Breast epithelium (tissue), 4 donors: ENCODE results near the gene NPIPA1. TPM values are rescaled to one million over a fixed set of nuclear protein-coding genes. Genes with fewer than 3 reads are reported as not detected.
"Not testable (repeated sequence)": the region's sequence is repeated elsewhere in the genome, so short reads cannot be mapped to it uniquely, and the experiment has no call there.

Source experiments
- DNase-seq, 2 donors: peaks; one replicate each; pipeline ENCODE4 v3.0.0-alpha.2; 2019; ENCODE audit warnings: low spot score in 2 of 2
- H3K27ac ChIP-seq, 2 donors: fragments of 200-600 bp; sonication (generic) in 1 of 2; one replicate each; pipeline ENCODE4 v1.5.1; 2016 to 2019; ENCODE audit warnings: mild to moderate bottlenecking in 1 of 2
- H3K27me3 ChIP-seq, 2 donors: fragments of 200-600 bp; sonication (generic) in 1 of 2; one replicate each; pipeline versions ENCODE4 v1.5.1 to v1.6.0; 2017 to 2019; ENCODE audit warnings: control low read depth in 1 of 2, mild to moderate bottlenecking in 1 of 2
- H3K36me3 ChIP-seq: fragments of 200-600 bp; one replicate; pipeline ENCODE4 v1.5.1; 2019
- H3K4me1 ChIP-seq, 2 donors: fragments of 200-600 bp; sonication (generic); one replicate each; pipeline ENCODE4 v1.5.1; 2016 to 2019; ENCODE audit warnings: control low read depth in 1 of 2
- H3K4me3 ChIP-seq, 3 donors: fragments of 200-600 bp; sonication (generic); 1 replicate in 2 of 3; 2 replicates in 1 of 3; pipeline ENCODE4 v1.5.1; 2016 to 2019; ENCODE audit warnings: mild to moderate bottlenecking in 3 of 3, moderate library complexity in 2 of 3
- H3K9me3 ChIP-seq, 2 donors: fragments of 200-600 bp; sonication (generic) in 1 of 2; one replicate each; pipeline ENCODE4 v1.5.1; 2016 to 2019; ENCODE audit warnings: control low read depth in 1 of 2
- CTCF ChIP-seq, 3 donors: fragments of 450-650 bp; IDR thresholded peaks; one replicate each; pipeline ENCODE4 v1.5.1; 2016 to 2017; ENCODE audit warnings: antibody characterized with exemption in 3 of 3, mild to moderate bottlenecking in 3 of 3, moderate library complexity in 3 of 3
- intact Hi-C: fragments of 100-400 bp; cut with DNase I; formaldehyde crosslinking; loops from one replicate; pipeline ENCODE4 v1.15.1; 2023; ENCODE audit warnings: low total_unique reads
- total RNA-seq, 3 donors: library from RNA; depleted of rRNA; stranded (reverse); fragments of >200 nt; gene quantifications; one replicate each; pipeline ENCODE4 v1.1.0, GENCODE V29; 2016

Gene NPIPA1
- total RNA-seq, 3 donors from 2014 or later, result 61.0 to 82.9 (median 77.1) TPM

- Histone ChIP-seq H3K4me3 (peak overlapping the region; percentile 69 to 100 (median 78)), H3K27ac (peak overlapping the region; percentile 95 to 100)
- TF ChIP-seq CTCF (IDR thresholded peaks at IDR 0.05), result peak in 1 of 3 donors; percentile 22
- H3K9me3 ChIP-seq, H3K4me1 ChIP-seq, H3K36me3 ChIP-seq, intact Hi-C loops, H3K27me3 ChIP-seq: not testable (repeated sequence)
- peak in 1 of 2 donors; percentile 36 for DNase-seq
Observed at GRCh38 chr16:14975418-14976194, 38.4 kb downstream of the NPIPA1 start.

- H3K4me3 ChIP-seq, H3K36me3 ChIP-seq, H3K4me1 ChIP-seq, intact Hi-C loops, H3K27me3 ChIP-seq, DNase-seq, H3K27ac ChIP-seq, H3K9me3 ChIP-seq: not testable (repeated sequence)
Observed at GRCh38 chr16:14976971-14977736, 39.9 kb downstream of the NPIPA1 start.

GRCh38 chr16:14978281-14978680 lies 41.0 kb downstream of the NPIPA1 start:
- H3K4me1 ChIP-seq, H3K4me3 ChIP-seq, intact Hi-C loops, H3K27me3 ChIP-seq, H3K36me3 ChIP-seq, DNase-seq, H3K9me3 ChIP-seq, H3K27ac ChIP-seq: not testable (repeated sequence)

- peak overlapping the region in 1 of 2 donors; percentile 3 for H3K27ac ChIP-seq
- intact Hi-C loops, result not testable (repeated sequence)
Observed at GRCh38 chr16:14978908-14979307, 41.7 kb downstream of the NPIPA1 start.

GRCh38 chr16:14981234-14981633 lies 44.0 kb downstream of the NPIPA1 start:
- H3K36me3 ChIP-seq, H3K4me1 ChIP-seq, intact Hi-C loops, DNase-seq, H3K27ac ChIP-seq, H3K27me3 ChIP-seq, H3K4me3 ChIP-seq, H3K9me3 ChIP-seq: not testable (repeated sequence)

More at GRCh38 chr16:14978908-14979307, 41.7 kb downstream of the NPIPA1 start:
- not testable (repeated sequence) for H3K36me3 ChIP-seq, H3K9me3 ChIP-seq, DNase-seq, H3K4me3 ChIP-seq, H3K27me3 ChIP-seq, H3K4me1 ChIP-seq

- H3K27me3 ChIP-seq, intact Hi-C loops, H3K4me3 ChIP-seq, H3K4me1 ChIP-seq, DNase-seq, H3K9me3 ChIP-seq, H3K36me3 ChIP-seq: not testable (repeated sequence)
- peak overlapping the region; percentile 22 to 54 for H3K27ac ChIP-seq
Observed at GRCh38 chr16:14982521-14982920, 45.3 kb downstream of the NPIPA1 start.

- H3K4me3 ChIP-seq, DNase-seq, H3K4me1 ChIP-seq, H3K36me3 ChIP-seq, H3K27me3 ChIP-seq, intact Hi-C loops, H3K27ac ChIP-seq, H3K9me3 ChIP-seq: not testable (repeated sequence)
Observed at GRCh38 chr16:14988092-14988491, 50.8 kb downstream of the NPIPA1 start.

- DNase-seq, H3K4me1 ChIP-seq, H3K9me3 ChIP-seq, H3K27me3 ChIP-seq, H3K27ac ChIP-seq, H3K4me3 ChIP-seq, intact Hi-C loops, H3K36me3 ChIP-seq: not testable (repeated sequence)
Observed at GRCh38 chr16:14988661-14989191, 51.5 kb downstream of the NPIPA1 start.

- intact Hi-C loops, H3K27ac ChIP-seq, H3K27me3 ChIP-seq, H3K36me3 ChIP-seq, H3K4me1 ChIP-seq, H3K9me3 ChIP-seq, DNase-seq: not testable (repeated sequence)
- H3K4me3 ChIP-seq, result peak overlapping the region in 1 of 3 donors; percentile 39
Observed at GRCh38 chr16:14989291-14990281, 52.3 kb downstream of the NPIPA1 start.

GRCh38 chr16:14993277-14994151 lies 56.3 kb downstream of the NPIPA1 start:
- H3K27ac ChIP-seq, H3K4me1 ChIP-seq, H3K27me3 ChIP-seq, H3K4me3 ChIP-seq, DNase-seq, H3K9me3 ChIP-seq, intact Hi-C loops, H3K36me3 ChIP-seq: not testable (repeated sequence)

GRCh38 chr16:14996702-14997101 lies 59.5 kb downstream of the NPIPA1 start:
- H3K36me3 ChIP-seq, H3K27ac ChIP-seq, H3K4me1 ChIP-seq, H3K9me3 ChIP-seq, intact Hi-C loops, H3K4me3 ChIP-seq, DNase-seq, H3K27me3 ChIP-seq: not testable (repeated sequence)
